ENCODE results near the gene MID2.

- TF ChIP-seq CTCF (IDR thresholded peaks at IDR 0.05), result no peak
- no peak for TF ChIP-seq POLR2A (IDR thresholded peaks at IDR 0.05)
These were observed 144.4 kb downstream of the MID2 start for GRCh38 chrX:107970073-107970472.

Data from adrenal gland (tissue), 5 donors.